Measurements from ENCODE around the gene TBX2.
A peak's percentile ranks its signal among the peaks of the same experiment; 100 is the strongest.
"Not testable (repeated sequence)": the region's sequence is repeated elsewhere in the genome, so short reads cannot be mapped to it uniquely, and the experiment has no call there.

The TBX2 gene

DNA sequence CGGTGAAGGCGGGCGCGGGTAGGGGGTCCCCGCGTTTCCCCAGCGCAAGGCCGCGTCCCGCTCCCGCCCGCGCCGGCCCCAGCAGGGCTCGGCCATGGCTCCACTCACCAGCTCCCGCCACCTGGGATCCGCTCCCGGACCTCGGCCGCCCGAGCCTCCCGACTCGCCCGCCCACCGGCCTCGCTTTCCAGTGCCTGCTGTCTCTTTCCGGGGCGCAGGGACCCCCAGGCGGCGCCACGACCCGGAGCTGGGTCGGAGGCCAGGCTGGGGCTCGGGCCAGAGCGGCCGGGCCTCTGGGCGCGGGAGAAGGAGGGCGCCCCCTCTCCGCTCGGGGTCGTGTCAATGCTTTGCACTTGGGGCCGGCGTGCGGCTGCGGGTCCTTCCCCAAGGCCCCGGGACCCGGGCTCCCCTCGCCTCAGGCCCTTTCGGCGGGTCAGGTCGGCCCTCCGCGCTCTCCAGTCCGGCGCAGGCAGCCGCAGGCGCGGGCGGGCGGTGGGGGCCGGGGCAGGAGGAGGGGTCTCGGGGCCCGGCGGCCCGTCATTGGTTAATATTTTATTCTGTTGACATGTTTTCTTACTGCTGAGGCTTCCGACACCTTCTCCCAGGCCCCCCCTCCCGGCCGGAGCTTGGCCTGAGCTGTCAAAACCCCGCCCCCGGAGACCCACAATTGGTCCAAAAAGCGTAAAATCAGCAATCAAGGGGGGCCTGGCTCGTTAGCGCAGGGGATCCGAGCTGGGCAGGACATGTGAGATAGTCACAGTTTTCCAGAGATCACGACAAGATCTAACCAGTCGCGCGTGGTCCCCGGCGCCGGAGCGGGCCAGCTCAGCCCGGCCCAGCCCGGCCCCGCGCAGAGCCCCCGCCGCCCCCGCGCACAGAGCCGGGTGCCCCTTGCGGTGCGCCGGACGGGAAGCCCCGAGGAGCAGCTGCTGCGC, at the start of gene TBX2:
Gene TBX2, plus strand, starts transcription at position 713 of the 935 bp plus-strand sequence. CDS start 334 bp downstream, outside the sequence.
- peak within 1 kb of the TSS; percentile 72 for H3K4me3 ChIP-seq (ENCODE audit: low read depth, low read length)
- TF ChIP-seq, protein P1, sequence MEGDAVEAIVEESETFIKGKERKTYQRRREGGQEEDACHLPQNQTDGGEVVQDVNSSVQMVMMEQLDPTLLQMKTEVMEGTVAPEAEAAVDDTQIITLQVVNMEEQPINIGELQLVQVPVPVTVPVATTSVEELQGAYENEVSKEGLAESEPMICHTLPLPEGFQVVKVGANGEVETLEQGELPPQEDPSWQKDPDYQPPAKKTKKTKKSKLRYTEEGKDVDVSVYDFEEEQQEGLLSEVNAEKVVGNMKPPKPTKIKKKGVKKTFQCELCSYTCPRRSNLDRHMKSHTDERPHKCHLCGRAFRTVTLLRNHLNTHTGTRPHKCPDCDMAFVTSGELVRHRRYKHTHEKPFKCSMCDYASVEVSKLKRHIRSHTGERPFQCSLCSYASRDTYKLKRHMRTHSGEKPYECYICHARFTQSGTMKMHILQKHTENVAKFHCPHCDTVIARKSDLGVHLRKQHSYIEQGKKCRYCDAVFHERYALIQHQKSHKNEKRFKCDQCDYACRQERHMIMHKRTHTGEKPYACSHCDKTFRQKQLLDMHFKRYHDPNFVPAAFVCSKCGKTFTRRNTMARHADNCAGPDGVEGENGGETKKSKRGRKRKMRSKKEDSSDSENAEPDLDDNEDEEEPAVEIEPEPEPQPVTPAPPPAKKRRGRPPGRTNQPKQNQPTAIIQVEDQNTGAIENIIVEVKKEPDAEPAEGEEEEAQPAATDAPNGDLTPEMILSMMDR (conservative IDR thresholded peaks at IDR 0.05; ENCODE audit: low read depth, low read length) = no peak
- DNase-seq (ENCODE audit: low read depth) = peak; percentile 91

- TF ChIP-seq, protein P1 (conservative IDR thresholded peaks at IDR 0.05; ENCODE audit: low read depth, low read length) = no peak
- no peak overlapping the region for H3K4me3 ChIP-seq (ENCODE audit: low read depth, low read length)
- DNase-seq (ENCODE audit: low read depth) = no peak
Measured at GRCh38 chr17:61351745-61352407, 47.8 kb upstream of the TBX2 start.

GRCh38 chr17:61352408-61352770, 47.3 kb upstream of the TBX2 start:
- H3K4me3 ChIP-seq (ENCODE audit: low read depth, low read length) = no peak overlapping the region
- TF ChIP-seq, protein P1 (conservative IDR thresholded peaks at IDR 0.05; ENCODE audit: low read depth, low read length) = no peak
- no peak for DNase-seq (ENCODE audit: low read depth)

DNA sequence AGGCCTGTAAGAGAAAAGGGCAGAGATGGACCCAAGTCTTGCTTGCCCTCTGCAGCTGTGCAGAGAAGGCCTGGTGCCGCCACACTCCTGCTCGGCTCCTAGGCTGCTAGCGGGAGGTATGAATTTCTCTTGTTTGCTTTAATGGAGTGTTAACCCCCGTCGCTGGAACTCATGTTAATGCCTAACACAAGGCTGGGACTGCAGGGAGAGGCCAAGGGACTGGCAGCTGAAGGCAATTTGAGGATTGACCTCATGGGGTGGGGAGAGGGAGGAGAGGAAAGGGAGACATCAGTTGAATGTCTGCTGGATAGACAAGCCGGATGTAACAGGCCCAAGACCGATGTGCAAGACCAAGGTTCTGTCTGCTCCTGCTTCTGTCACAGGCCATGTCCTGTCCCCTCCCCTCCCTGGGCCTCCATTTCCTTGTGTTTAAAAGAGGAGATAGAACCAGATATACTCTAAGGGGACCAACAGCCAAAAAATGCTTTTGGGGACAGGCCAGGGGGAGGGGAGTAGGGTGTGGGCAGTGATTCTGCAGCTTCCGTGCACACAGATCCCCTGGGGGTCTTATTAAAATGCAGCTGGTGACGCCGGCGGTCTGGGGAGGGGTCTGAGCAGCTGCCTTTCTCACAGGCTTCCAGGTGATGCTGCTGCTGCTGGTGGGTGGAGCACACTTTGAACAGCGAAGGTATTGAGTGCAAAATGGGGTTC, 46.7 kb upstream of the TBX2 start:
- no peak for DNase-seq (ENCODE audit: low read depth)
- TF ChIP-seq, protein P1 (conservative IDR thresholded peaks at IDR 0.05; ENCODE audit: low read depth, low read length) = no peak
- H3K4me3 ChIP-seq (ENCODE audit: low read depth, low read length) = no peak overlapping the region

GRCh38 chr17:61353615-61354014, 46.0 kb upstream of the TBX2 start:
- TF ChIP-seq, protein P1 (conservative IDR thresholded peaks at IDR 0.05; ENCODE audit: low read depth, low read length) = no peak
- no peak overlapping the region for H3K4me3 ChIP-seq (ENCODE audit: low read depth, low read length)
- no peak for DNase-seq (ENCODE audit: low read depth)

GRCh38 chr17:61354895-61355874, 44.5 kb upstream of the TBX2 start:
- TF ChIP-seq, protein P1 (conservative IDR thresholded peaks at IDR 0.05; ENCODE audit: low read depth, low read length) = peak; percentile 14
- no peak overlapping the region for H3K4me3 ChIP-seq (ENCODE audit: low read depth, low read length)
- no peak for DNase-seq (ENCODE audit: low read depth)

GRCh38 chr17:61357061-61357460, 42.6 kb upstream of the TBX2 start:
- H3K4me3 ChIP-seq (ENCODE audit: low read depth, low read length); DNase-seq (ENCODE audit: low read depth): not testable (repeated sequence)

GRCh38 chr17:61359513-61359912, 40.1 kb upstream of the TBX2 start:
- DNase-seq (ENCODE audit: low read depth) = not testable (repeated sequence)

More at GRCh38 chr17:61359513-61359912, 40.1 kb upstream of the TBX2 start:
- not testable (repeated sequence) for H3K4me3 ChIP-seq (ENCODE audit: low read depth, low read length)

All from choroid plexus epithelial cell (primary cell).